ENCODE measurements around the gene OGFR.

OGFR gene

DNA sequence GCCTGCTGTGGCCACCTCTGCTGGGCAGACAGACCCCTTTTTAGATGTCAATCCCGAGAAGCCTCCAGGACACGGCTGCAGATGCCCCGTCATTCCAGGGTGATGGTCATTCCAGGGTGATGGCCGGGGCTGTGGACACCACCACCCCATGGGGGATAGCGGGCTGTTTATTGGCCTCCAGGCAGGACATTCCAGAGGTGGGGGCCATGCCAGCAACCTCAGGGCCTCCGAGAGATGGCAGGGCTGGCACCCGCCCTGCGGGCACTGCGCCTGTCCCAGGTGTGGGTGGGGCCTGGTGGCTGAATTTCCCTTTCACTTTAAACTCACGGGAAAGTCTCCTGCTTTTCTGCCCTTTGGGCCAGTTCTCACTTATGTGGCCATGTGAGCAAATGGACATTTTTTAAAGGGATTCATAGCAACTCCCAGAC is 26.7 kb downstream of the OGFR start:
- peak overlapping the region in 1 of 21 experiments; percentile 11 for H3K27ac ChIP-seq
- no peak overlapping the region for H3K4me3 ChIP-seq

DNA sequence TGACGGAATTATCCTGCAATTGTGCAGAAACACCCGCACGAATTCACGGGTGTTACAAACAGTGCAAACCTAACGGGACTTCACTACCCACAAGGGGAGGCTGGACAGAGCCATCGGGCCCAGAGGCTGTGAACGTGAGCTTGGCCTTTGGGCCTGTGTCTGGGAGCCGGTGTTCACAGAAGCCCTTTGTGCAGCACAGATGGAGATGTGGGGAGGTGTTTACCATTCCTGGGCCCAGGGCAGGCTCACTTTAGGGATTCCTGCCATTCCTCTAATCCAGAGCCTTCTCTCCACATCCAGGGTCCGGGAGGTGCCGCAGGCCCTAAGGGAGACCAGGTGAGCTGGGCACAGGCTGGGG is 27.2 kb downstream of the OGFR start:
- Histone ChIP-seq H3K4me3 (no peak overlapping the region), H3K27ac (peak overlapping the region in 5 of 21 experiments; percentile 7 to 50 (median 20))

DNA sequence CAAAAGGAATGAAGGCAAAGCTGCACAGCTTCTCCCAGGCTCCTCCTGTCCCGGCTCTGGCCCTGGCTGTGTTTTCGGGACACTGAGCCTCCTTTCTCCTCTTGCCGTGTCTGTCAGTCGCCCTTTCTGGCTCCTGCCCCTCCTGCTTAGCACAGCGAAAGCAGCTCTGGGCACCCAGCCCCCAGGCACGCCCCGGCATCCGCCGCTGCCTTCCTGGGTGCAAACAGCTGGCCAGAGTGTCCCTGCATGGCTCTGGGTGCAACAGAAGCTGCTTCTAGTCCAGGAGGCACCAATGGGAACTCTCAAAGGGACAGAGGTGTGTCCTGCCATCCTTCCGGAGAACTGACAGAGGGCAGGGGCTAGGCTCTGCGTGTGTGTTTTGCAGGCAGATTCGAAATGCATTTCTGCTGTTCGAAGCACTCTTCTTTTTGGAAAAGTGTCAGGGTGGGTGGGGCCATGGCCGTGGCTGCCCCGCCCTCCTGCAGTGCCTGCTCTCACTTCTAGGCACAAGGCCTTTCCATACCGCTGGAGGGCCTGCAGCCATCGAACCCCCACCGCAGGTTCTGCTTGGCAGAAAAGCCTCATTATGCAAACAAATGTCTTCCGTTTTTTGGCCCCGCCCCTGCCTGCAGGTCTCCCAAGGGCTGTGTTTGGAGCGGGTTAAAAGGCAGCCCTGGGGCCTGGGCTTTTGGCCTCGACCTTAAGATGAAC is 27.7 kb downstream of the OGFR start:
- Histone ChIP-seq H3K4me3 (peak overlapping the region in 1 of 7 experiments; percentile 15), H3K27ac (peak overlapping the region in 5 of 21 experiments; percentile 7 to 55 (median 25))

DNA sequence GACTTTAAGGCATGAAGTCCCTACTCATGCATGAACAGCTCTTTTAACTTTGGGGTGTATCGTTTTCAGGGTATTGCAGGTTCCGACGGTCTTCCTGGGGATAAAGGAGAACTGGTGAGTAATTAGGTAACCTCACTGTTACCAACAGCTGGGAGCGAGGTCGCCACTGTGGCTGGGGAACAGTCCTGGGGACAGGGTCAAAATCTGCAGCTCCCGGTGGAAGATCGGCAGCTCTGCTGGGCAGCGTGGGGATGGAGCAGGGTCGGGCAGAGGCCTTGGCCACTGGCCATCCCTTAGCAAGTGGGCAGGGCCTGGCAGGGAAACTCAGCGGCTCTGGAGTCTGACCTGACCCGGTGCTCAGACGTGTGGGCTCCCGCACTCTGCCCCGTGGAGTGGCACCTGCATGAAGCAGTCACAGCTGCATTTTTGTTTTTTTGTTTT is 28.3 kb downstream of the OGFR start:
- peak overlapping the region in 3 of 21 experiments; percentile 20 to 65 (median 55) for H3K27ac ChIP-seq
- H3K4me3 ChIP-seq, result no peak overlapping the region

DNA sequence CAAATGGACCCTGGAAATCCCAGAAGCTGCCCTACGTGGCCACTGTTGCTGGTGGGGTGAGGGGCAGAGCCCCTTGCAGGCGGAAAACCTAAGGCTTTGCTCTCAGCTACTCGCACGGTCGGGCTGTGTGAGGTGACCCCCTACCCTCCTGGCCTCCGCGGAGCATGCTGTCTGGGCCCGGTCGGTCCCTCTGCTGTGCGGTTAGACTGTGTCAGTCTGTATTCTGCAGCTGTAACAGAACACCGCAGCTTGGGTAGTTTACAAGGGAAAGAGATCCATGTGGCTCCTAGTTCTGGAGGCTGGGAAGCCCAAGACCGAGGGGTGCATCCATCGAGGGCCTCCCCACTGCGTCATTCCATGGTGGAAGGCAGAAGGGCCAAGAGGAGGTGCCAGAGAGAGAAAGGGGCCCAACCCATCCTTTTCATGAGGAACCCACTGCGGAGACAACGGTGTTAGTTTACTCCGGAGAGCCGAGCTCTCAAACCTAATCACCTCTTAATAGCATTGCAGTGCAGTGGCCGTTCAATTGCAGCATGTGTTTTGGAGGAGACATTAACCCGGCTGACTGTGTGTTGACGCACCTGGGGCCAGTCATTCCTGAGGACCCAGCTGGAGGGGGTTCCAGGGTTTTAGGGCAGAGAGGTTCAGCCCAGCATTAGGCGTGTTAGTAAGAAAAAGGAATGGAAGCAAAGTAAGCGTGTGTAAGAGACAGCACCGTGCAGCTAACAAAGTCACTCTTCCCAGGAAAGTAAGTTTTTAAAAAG is 30.5 kb downstream of the OGFR start:
- Histone ChIP-seq H3K4me3 (no peak overlapping the region), H3K27ac (no peak overlapping the region)

DNA sequence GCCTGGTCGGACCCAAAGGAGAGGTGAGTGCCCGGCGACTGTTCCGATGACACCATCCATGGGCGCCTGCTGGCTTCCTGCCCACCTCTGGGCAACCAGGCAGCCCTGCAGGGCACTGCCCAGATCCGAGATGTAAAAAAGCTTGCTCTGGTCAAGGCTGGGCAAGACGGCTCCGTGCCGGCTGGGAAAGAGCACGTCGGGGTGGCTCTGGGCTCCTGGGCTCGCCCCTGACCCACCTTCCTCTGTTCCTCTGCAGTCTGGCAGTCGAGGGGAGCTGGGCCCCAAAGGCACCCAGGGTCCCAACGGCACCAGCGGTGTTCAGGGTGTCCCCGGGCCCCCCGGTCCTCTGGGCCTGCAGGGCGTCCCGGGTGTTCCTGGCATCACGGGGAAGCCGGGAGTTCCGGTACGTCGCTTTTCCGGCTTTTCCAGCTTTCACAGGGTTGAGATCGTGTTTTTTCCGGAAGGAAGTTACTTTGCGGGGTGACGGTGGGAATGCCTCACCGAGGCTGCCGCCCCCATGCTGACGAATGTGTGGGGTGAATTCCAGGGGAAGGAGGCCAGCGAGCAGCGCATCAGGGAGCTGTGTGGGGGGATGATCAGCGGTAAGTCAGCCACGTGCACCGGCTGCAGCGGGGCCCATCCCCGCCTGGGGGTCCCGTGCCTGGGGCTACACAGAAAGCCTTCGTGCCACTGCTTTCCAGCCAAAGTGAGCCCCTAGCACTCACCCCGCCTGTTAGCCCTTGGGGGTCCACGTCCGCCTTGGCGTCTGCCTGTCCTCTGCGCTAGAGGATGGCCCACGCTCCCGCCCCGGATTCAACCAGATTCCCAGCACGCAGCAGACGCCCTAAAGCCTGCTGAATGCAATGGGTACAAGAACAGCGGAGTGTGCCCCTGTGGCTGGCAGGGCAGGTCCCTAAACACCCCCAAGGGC is 31.6 kb downstream of the OGFR start:
- peak overlapping the region in 6 of 7 experiments; percentile 6 to 26 (median 13) for H3K4me3 ChIP-seq
- peak overlapping the region in 6 of 21 experiments; percentile 5 to 43 (median 25) for H3K27ac ChIP-seq

DNA sequence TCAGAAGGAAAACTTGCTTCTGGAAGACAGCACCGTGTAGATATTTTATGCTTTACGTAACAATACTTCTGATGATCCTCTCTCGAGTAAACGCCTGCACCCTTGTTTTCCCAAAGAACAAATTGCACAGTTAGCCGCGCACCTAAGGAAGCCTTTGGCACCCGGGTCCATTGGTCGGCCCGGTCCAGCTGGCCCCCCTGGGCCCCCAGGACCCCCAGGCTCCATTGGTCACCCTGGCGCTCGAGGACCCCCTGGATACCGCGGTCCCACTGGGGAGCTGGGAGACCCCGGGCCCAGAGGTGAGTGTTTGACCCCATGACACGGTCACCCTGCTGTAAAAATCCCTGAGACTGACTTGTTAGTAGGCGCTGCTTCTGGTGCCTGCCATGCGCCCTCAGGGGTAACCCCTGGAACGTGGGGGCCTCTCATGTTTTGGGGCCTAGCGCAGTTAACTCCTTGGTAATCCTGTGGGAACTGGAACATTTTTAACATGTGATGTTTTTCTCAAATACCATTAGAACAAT is 32.4 kb downstream of the OGFR start:
- Histone ChIP-seq H3K27ac (peak overlapping the region in 3 of 21 experiments; percentile 5 to 43 (median 31)), H3K4me3 (peak overlapping the region in 1 of 7 experiments; percentile 26)

DNA sequence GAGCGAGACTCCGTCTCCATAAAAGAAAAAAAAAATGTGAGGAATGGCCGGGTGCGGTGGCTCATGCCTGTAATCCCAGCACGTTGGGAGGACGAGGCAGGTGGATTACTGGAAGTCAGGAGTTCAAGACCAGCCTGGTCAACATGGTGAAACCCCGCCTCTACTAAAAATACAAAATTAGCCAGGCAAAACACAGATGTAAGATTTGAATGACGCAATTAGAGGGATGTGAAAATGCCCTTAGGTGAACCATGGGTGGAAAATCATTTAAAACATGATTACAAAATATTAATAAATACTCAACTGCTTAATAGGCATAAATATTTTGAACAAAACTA is 33.1 kb downstream of the OGFR start:
- Histone ChIP-seq H3K27ac (peak overlapping the region in 3 of 21 experiments; percentile 6 to 43 (median 31)), H3K4me3 (no peak overlapping the region)

DNA sequence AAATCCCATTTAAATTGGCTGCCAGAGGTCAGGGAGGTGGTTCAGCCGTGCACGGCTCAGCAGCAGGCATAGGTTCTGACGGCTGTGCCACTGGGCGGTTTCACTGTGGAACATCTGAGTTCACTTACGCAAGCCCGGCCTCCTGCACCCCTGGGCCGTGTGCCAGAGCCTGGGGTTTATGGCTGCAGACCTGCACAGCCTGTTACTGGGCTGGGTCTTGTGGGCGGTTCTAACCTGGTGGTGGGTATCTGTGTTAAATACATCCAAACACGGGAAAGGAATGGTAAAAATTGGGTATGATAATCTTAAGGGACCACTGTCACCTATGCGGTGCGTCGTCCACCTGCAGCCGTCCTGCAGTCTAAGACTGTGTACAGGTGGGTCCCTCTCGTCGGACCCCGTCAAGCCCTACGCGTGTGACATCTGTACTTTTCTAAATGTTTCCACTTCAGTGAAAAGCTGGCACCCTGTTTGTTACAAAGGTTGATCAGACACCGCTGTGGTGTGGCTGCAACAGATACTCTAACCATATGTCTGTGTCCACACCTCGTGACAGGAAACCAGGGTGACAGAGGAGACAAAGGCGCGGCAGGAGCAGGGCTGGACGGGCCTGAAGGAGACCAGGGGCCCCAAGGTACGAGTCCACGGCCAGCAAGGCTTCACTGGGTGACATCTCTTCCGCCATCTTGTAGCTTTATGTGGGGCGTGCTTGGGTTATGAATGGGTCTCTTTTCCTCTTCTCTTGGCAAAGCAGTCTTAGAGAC is 33.7 kb downstream of the OGFR start:
- Histone ChIP-seq H3K4me3 (no peak overlapping the region), H3K27ac (peak overlapping the region in 3 of 21 experiments; percentile 6 to 43 (median 35))

DNA sequence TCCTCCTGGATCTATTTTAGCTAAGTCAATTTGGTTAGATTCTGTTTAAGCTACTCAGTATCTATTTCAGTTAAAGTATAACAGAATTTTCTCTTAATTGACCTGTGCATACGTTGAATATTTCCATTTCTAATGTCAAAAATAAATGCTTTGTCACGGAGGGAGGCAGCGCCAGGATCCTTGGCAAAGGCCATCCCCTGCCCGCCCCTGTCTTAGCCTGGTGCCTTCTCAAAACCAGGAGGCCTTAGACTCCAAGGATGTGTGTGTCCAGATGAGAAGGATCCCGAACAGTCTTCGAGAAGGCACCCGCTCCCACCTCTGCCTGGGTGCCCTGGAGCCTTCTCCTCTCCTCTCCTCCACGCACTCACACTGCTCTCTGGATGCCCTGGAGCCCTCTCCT is 34.6 kb downstream of the OGFR start:
- H3K4me3 ChIP-seq, result no peak overlapping the region
- peak overlapping the region in 1 of 21 experiments; percentile 43 for H3K27ac ChIP-seq

DNA sequence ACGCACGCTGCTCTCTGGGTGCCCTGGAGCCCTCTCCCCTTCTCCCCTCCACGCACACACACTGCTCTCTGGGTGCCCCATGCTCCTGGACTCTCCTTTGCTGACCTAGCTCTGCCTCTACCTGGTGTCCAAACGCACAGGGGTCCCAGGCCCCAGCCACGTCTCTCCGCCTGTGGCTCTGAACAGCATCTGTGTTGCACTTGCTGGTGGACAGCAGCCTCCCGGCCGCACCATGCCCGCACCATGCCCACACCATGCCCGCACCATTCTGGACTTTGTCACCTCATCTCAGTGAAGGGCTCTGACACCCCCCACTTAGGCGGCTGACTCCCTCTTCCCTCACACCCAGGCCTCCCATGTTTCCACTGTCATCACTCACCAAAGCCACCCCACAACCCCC is 35.2 kb downstream of the OGFR start:
- Histone ChIP-seq H3K4me3 (no peak overlapping the region), H3K27ac (no peak overlapping the region)

DNA sequence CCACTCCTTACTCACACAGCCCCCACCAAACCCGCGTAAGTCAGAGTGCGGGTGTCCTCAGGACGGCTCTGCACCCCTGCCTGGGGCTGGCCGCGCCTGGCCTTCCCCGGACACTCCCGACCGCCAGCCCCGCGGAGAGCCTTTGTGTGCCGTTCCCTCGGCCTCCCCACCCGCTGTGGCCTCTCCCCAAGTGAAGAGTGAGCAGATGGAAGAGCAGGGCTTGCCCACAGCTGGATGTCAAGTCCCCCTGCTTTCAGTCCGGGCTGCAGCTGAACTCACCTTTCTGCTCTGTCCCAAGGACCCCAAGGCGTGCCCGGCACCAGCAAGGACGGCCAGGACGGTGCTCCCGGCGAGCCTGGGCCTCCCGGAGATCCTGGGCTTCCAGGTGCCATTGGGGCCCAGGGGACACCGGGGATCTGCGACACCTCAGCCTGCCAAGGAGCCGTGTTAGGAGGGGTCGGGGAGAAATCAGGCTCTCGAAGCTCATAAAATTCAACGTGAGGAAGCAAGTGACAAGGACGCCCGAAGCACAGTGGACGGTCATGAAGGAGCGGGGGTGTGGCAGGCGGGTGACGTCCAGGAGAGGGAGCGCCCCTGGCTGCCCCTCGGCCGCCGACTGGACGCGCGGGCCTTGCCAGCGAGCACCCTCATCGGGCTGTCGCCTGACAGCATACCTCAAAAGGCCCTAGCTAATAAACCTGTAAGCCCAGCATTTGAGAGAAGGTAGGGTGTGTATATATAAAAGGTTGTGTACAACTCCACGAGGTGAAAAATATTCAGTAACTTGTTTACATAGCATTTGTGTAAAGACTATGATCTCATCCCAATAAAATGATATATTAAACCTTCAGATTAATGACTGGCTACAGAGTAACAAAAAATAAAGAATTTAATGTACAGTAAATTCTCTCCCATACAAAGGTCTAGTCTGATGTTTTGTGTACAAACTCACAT is 35.9 kb downstream of the OGFR start:
- Histone ChIP-seq H3K27ac (no peak overlapping the region), H3K4me3 (no peak overlapping the region)

DNA sequence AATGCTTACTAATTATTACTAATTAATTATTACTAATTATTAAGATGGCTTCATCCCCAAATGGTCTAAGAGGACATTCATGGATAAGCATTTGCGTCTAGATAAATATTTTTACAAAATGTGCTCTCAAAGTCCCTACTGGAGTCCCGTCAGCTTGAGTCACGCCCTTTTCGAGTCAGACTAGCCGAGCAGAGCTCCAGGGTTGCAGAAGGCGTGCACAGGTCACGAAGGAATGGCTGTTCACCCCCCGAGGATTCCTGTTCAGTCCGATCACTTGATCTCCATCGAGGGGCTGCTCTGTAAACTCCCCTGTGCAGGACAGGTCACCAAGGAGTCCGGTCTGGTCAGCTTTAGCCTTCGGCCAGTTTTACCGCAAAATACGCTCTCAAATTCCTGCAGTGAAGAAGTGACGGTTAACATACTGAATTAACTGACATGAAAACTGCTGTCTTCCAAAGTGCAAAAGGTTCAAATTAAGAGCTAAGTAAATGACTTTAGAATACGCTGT is 37.1 kb downstream of the OGFR start:
- Histone ChIP-seq H3K27ac (no peak overlapping the region), H3K4me3 (no peak overlapping the region)

DNA sequence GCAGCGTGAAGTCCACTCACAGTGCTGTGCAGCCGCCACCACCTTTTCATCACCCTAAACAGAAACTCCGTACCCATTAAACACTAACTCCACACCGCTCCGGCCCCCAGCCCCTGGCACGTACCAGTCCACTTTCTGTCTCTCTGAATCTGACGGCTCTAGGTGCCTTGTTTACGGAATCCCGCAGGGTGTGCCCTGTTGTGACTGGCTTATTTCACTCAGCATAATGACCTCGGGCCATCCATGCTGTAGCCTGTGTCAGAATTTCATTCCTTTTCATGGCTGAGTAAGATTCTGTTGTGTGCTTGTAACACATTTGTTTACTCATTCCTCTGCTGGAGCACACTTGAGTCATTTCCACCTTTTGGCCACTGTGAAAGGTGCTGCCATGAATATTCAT is 39.0 kb downstream of the OGFR start:
- no peak overlapping the region for H3K27ac ChIP-seq
- no peak overlapping the region for H3K4me3 ChIP-seq

DNA sequence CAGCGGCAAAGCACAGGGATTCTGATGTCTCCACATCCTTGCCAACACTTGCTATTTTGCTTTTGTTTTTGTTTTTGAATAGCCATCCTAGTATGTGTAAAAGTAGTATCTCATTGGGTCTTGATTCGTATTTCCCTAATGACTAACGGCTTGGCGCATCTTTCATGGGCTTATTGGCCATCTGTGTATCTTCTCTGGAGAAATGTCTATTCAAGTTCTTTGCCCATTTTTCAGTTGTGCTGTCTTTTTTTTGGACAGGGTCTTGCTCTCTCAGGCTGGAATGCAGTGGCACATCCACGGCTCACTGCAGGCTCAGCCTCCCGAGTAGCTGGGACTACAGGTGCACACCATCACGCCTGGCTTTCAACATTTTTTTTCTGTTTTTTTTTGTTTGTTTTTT is 39.5 kb downstream of the OGFR start:
- Histone ChIP-seq H3K4me3 (no peak overlapping the region), H3K27ac (no peak overlapping the region)

DNA sequence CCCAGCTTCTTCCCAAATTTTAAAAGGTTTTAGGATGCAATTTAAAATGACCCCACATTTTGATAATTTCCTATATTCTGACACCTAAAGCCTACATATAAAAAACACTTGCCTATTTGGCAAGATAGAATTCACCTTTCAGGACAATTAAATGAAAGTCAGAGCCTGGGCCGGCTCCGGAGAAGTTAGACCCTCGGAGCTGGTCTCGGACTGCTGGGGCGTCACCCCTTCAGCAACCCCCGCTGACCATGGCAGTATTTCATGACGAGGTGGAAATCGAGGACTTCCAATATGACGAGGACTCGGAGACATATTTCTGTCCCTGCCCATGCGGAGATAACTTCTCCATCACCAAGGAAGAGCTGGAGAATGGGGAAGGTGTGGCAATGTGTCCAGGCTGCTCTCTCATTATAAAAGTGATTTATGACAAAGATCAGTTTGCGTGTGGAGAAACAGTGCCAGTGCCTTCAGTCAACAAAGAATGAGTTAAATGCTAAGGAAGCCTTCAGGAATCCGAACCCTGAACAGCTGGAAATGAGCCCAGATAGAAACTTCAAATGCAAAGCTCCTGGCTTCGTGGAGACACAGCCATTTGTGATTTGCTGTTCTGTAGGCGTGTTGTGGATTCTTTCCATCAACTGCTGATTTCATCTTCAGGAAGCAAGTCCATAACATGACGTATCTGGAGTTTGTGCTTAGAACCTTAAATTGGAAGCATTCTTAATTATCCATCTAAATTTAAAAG is 41.0 kb downstream of the OGFR start:
- Histone ChIP-seq H3K4me3 (no peak overlapping the region), H3K27ac (no peak overlapping the region)
